Activated CD4-positive, alpha-beta memory T cell treated with anti-CD3 and anti-CD28 coated beads for 36 hours (primary cell): ENCODE results near the gene E2F1. TPM values are rescaled to one million over a fixed set of nuclear protein-coding genes. Genes with fewer than 3 reads are reported as not detected.
A peak's percentile ranks its signal among the peaks of the same experiment; 100 is the strongest.
"Not testable (repeated sequence)": the region's sequence is repeated elsewhere in the genome, so short reads cannot be mapped to it uniquely, and the experiment has no call there.

Experiments
- CTCF ChIA-PET: fragments of 350-600 bp; sonication (Branson Sonifier 250); formaldehyde crosslinking; loops from one replicate; lab custom pipeline; 2021; ENCODE audit warnings: antibody characterized with exemption, inconsistent platforms; lab: Charles Lee
- POLR2A ChIA-PET: fragments of 350-600 bp; sonication (Branson Sonifier 250); formaldehyde crosslinking; loops from one replicate; lab custom pipeline; 2021; ENCODE audit warnings: antibody characterized with exemption; lab: Charles Lee
- DNase-seq: peaks from one replicate; pipeline ENCODE4 v3.0.0-alpha.2; 2020
- H3K27ac Mint-ChIP-seq: one replicate; pipeline ENCODE4 v1.8.0; 2021; ENCODE audit warnings: mixed read lengths
- H3K27me3 Mint-ChIP-seq: one replicate; pipeline ENCODE4 v1.8.0; 2021; ENCODE audit warnings: mixed read lengths
- H3K36me3 Mint-ChIP-seq: one replicate; pipeline ENCODE4 v1.8.0; 2021; ENCODE audit warnings: mixed read lengths
- H3K4me1 Mint-ChIP-seq: one replicate; pipeline ENCODE4 v1.8.0; 2021; ENCODE audit warnings: low read depth, mixed read lengths
- H3K4me3 Mint-ChIP-seq: one replicate; pipeline ENCODE4 v1.8.0; 2021; ENCODE audit warnings: mild to moderate bottlenecking, mixed read lengths
- H3K9me3 Mint-ChIP-seq: one replicate; pipeline ENCODE4 v1.8.0; 2021; ENCODE audit warnings: mixed read lengths
- intact Hi-C: fragments of 100-400 bp; cut with micrococcal nuclease; formaldehyde crosslinking; loops from one replicate; pipeline ENCODE4 v1.15.1; 2023
- total RNA-seq, 2 experiments: library from RNA; stranded (reverse); gene quantifications; one replicate each; pipeline ENCODE4 v1.2.3, GENCODE V29; 2021

E2F1 gene
- total RNA-seq, 2 experiments from 2014 or later, result 66.8 to 67.8 TPM

DNA sequence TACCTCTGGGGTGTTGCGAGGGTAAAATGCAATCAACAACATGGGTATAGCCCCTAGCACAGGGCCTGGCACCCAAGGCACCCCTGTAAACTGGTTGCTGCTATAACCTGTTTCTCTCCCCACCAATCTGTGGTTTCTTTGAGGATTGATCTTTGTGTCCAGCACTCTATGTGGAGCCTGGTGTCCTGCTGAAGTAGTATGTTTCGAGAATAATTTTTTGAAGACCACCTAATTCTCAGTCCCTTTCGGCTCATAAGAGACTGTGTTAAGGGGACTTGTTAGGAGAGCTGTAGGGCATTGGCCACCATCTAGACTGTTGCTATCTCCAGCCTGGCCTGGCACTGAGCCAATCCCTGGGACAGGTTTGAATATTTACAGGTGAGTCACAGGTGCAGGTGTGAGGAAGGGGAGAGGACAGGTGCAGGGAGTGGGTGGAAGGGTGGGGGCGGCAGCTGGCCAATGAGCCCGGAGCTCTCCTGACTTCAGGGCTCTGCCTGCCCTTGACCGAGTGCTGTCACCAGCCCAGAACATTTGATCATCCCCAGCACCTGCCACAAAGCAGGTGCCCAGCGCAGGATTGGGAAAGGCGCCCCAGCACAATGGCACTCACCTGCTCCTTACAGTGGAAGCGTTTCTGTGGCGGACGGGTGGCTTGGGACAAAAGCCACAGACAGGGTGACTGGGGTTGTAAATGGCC lies 32.1 kb downstream of the E2F1 start:
- Mint-ChIP-seq H3K4me1 (peaks cover 42% of the 10 kb centered on the region), H3K4me3 (no peak overlapping the region), H3K36me3 (no peaks in the 10 kb centered on the region), H3K9me3 (no peaks in the 10 kb centered on the region), H3K27me3 (no peaks in the 10 kb centered on the region), H3K27ac (no peak overlapping the region)
- intact Hi-C loops, result loop anchor here (1.0 to 2.0 kb wide), 2 partner anchors 51 to 197 kb away; no protein-coding TSS in a partner anchor
- ChIA-PET POLR2A (interaction anchor here (1.0 to 4.7 kb wide), 3 partner anchors 9 to 209 kb away, joined by 3 to 18 read pairs (median 12); partner anchors contain the start of genes ACTL10 and C20orf144), CTCF (interaction anchor here (0.6 to 2.1 kb wide), 6 partner anchors 9 to 197 kb away, joined by 3 to 14 read pairs (median 6); partner anchors contain the start of genes ACTL10 and C20orf144)
- DNase-seq, result peak; percentile 22

DNA sequence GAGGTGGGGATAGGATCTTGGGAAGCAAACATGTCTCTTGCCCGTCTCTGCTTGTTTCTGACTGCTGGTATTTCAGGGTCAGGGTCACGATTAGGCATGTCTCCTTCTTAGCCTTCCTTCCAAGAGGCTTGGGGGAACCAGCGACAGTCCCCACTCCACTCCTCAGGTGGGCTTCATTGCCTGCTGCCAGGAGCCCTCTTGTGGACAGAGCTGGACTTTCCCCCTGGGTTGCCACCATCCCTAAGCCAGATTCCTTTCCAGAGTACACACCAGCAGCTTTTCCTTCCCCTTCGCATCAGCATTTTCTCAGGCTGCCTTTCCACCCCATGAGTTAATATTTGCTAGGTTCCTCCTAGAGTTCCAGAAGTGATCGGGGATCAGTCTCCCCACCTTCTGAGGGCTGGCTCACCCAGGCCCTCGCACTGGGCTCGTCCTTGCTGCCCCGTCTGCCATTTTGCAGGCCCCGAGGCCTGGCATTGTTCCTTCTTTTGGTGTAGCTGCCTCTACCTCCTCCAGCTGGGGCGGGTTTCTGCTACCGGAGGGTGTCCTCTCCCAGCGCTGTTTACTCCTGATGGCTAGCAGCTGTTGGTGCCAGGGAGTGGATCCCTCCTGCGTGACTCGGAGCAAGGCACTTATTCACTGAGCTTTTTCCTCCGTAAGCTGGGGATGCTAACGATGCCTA lies 32.8 kb downstream of the E2F1 start:
- Mint-ChIP-seq H3K4me1 (peaks cover 47% of the 10 kb centered on the region), H3K27ac (peak overlapping the region; percentile 80), H3K27me3 (no peaks in the 10 kb centered on the region), H3K36me3 (no peaks in the 10 kb centered on the region), H3K4me3 (no peak overlapping the region), H3K9me3 (no peaks in the 10 kb centered on the region)
- intact Hi-C loops, result loop anchor here (1.0 to 2.0 kb wide), 2 partner anchors 51 to 196 kb away; no protein-coding TSS in a partner anchor
- DNase-seq, result peak; percentile 60
- ChIA-PET POLR2A (interaction anchor here (1.0 to 4.7 kb wide), 3 partner anchors 10 to 208 kb away, joined by 3 to 18 read pairs (median 12); partner anchors contain the start of genes ACTL10 and C20orf144), CTCF (interaction anchor here (0.6 to 2.1 kb wide), 6 partner anchors 10 to 196 kb away, joined by 3 to 14 read pairs (median 6); partner anchors contain the start of genes ACTL10 and C20orf144)

DNA sequence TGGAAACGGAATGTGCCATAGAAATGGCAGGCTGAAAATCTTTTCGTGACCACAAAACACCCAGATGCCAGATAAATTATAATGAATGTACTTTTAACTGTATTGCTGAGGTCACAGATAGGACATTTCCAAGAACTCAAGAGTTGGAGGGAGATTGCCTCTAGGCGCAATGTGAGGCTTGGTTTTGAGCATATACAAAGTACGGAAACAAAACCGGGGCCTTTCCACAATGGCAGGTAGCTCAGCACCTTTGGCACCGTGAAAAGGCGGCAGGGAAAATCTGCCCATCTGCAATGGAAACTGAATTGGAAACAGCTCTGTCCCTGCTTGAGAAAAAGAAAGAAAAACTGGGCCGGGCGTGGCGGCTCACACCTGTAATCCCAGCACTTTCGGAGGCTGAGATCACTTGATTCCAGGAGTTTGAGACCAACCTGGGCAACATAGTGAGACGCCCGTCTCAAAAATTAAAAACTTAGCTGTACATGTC lies 34.6 kb downstream of the E2F1 start:
- H3K27ac Mint-ChIP-seq, result peak overlapping the region; percentile 80
- peak; percentile 28 for DNase-seq
- intact Hi-C loops, result loop anchor here (1.0 to 2.0 kb wide), 3 partner anchors 15 to 59 kb away; partner anchors contain the start of gene ACTL10
- ChIA-PET CTCF (interaction anchor here (0.7 to 1.8 kb wide), 4 partner anchors 12 to 191 kb away, joined by 3 to 9 read pairs (median 6); partner anchors contain the start of genes ACTL10 and CBFA2T2), POLR2A (interaction anchor here (2.3 to 4.7 kb wide), 2 partner anchors 12 to 16 kb away, joined by 12 to 18 read pairs; partner anchors contain the start of genes ACTL10 and C20orf144)
- no peak overlapping the region for H3K4me3 Mint-ChIP-seq
- H3K4me1 Mint-ChIP-seq, result peaks cover 59% of the 10 kb centered on the region
- no peaks in the 10 kb centered on the region for H3K9me3 Mint-ChIP-seq
- no peaks in the 10 kb centered on the region for H3K27me3 Mint-ChIP-seq
- no peaks in the 10 kb centered on the region for H3K36me3 Mint-ChIP-seq

DNA sequence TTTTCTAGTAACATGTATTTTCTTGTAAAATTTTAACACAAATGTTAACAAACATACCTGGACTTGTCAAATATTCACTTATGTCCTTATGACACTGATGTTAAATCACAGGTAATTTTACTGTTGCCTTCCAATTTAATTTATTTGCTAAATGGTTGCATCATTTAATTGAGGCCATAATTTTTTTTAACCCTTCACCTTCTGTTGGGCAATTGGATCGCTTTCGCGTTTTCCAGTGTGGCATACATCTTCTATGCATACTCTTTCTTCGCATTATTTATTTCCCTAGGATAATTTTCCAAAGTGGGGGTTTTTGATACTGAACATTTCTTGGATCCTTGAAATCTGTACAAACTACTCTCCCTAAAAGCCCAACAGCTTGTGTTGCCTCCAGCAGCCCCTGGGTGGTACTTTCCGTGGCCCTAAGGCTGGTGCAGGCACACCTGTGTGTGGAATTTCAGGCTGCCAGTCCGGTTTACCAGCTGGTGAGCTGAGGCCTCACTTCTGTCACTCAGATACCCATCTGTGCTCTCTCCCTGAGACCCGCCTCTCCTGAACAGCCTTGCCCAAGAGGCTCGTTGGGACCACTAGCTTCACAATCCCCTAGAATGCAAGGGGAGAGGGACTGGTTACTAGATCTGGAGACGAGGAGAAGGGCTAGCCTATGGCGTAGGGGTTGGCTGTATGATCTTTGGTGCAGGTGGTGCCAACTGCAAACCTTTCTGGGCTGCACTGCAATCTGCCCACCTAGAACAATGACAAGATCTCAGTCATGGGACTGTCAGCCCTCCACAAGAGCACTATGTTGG lies 35.2 kb downstream of the E2F1 start:
- peak; percentile 11 for DNase-seq
- H3K27me3 Mint-ChIP-seq, result no peaks in the 10 kb centered on the region
- intact Hi-C loops, result no loop called here
- H3K27ac Mint-ChIP-seq, result no peak overlapping the region
- ChIA-PET POLR2A (interaction anchor here (0.8 to 4.7 kb wide), 2 partner anchors 12 to 13 kb away, joined by 3 to 18 read pairs; partner anchors contain the start of gene C20orf144), CTCF (interaction anchor here (1.5 to 1.8 kb wide), 3 partner anchors 13 to 191 kb away, joined by 3 to 9 read pairs (median 8); partner anchors contain the start of gene ACTL10)
- no peaks in the 10 kb centered on the region for H3K9me3 Mint-ChIP-seq
- H3K4me1 Mint-ChIP-seq, result peaks cover 59% of the 10 kb centered on the region
- no peak overlapping the region for H3K4me3 Mint-ChIP-seq
- H3K36me3 Mint-ChIP-seq, result peaks cover 2% of the 10 kb centered on the region

DNA sequence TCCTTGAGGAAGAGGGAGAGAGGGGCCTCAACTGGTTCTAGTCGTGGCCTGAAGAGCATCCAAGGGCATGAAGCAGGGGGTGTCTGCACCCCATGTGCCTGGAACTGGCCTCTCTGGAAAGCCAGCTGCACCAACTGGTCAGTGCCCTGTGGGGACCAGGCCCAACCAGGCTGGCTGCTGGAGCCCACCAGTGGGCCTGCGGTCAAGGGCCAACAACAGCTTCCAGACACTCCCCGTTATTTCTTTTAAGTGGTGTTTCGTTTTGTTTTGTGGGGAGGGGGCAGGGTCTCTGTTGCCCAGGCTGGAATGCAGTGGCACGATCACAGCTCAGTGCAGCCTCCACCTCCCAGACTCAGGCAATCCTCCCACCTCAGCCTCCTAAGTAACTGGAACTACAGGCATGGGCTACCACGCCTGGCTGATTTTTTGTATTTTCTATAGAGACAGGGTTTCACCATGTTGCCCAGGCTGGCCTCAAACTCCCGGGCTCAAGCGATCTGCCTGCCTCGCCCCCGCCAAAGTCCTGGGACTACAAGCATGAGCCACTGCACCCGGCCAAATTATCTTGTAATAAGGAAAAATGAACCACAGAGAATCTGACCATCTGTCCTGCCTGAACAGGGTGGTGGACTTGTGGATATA lies 36.0 kb downstream of the E2F1 start:
- Mint-ChIP-seq H3K9me3 (no peaks in the 10 kb centered on the region), H3K36me3 (peaks cover 7% of the 10 kb centered on the region), H3K27me3 (no peaks in the 10 kb centered on the region), H3K4me1 (peaks cover 59% of the 10 kb centered on the region), H3K27ac (no peak overlapping the region), H3K4me3 (no peak overlapping the region)
- intact Hi-C loops, result no loop called here
- no peak for DNase-seq
- ChIA-PET POLR2A (interaction anchor here (0.8 kb wide), 1 partner anchor 14 kb away, joined by 3 read pairs; no protein-coding TSS in a partner anchor), CTCF (interaction anchor here (0.7 kb wide), 1 partner anchor 13 kb away, joined by 3 read pairs; no protein-coding TSS in a partner anchor)

DNA sequence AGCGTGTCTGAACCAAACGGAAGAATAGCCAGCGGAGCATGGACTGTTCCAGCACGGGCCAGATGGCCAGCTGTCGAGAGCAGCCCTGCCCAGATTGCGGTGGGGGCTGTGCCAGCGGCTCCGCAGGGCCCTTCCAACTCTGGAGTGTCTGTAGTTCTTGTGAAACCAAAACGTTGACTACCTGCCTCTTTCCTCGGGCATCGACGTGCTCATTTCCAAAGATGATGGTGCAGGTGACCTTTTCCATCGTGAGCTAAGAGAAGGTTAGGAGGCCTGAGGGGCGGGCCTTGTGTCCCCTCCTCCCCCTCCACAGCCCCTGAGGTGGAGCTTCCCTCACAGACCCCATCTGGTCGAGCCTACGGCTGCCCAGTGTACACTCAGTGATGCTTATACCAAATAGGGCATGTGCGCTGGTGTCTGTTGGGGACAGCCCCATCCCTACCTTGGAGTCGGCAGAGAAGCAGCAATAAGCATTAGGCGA lies 36.9 kb downstream of the E2F1 start:
- Mint-ChIP-seq H3K4me1 (peaks cover 57% of the 10 kb centered on the region), H3K9me3 (no peaks in the 10 kb centered on the region), H3K4me3 (no peak overlapping the region), H3K36me3 (peaks cover 9% of the 10 kb centered on the region), H3K27me3 (no peaks in the 10 kb centered on the region), H3K27ac (no peak overlapping the region)
- peak; percentile 24 for DNase-seq
- ChIA-PET POLR2A (no interaction called here), CTCF (interaction anchor here (0.6 kb wide), 1 partner anchor 204 kb away, joined by 3 read pairs; no protein-coding TSS in a partner anchor)
- intact Hi-C loops, result no loop called here

DNA sequence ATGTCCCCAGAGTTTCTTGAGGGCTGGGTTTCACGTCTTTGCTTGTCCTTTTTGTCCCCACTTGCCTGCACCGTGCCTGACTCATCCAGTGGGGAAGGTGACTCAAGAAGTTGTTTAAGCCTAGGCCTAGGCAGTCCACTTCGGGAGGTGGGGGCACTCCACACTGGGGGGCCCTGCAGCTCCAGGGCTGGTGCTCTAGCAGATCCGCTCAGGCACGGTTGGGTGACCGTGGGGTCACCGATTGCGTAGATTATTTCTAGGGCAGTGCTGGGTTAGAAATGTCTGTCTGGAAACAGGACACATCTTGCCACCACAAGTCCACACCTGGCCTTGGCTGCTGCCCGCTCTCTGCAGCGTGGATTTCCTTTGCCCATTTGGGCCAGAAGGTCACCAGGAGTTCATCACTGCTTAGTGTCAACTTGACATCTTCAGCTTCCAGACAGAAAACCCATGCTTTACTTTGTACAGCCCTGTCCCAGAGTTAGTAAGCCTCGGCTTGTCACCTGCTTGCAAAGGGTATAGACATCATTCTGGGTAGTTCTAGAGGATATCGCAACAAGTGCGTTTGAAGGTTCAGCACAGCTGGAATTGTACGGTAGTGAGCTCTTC lies 37.7 kb downstream of the E2F1 start:
- H3K27ac Mint-ChIP-seq, result no peak overlapping the region
- no peaks in the 10 kb centered on the region for H3K27me3 Mint-ChIP-seq
- H3K9me3 Mint-ChIP-seq, result no peaks in the 10 kb centered on the region
- peaks cover 49% of the 10 kb centered on the region for H3K4me1 Mint-ChIP-seq
- peaks cover 9% of the 10 kb centered on the region for H3K36me3 Mint-ChIP-seq
- no peak overlapping the region for H3K4me3 Mint-ChIP-seq
- peak; percentile 29 for DNase-seq
- ChIA-PET POLR2A (interaction anchor here (1.4 kb wide), 1 partner anchor 14 kb away, joined by 3 read pairs; the partner anchor contains the start of gene C20orf144), CTCF (interaction anchor here (0.6 to 0.9 kb wide), 2 partner anchors 32 to 203 kb away, joined by 3 read pairs; no protein-coding TSS in a partner anchor)
- intact Hi-C loops, result no loop called here

DNA sequence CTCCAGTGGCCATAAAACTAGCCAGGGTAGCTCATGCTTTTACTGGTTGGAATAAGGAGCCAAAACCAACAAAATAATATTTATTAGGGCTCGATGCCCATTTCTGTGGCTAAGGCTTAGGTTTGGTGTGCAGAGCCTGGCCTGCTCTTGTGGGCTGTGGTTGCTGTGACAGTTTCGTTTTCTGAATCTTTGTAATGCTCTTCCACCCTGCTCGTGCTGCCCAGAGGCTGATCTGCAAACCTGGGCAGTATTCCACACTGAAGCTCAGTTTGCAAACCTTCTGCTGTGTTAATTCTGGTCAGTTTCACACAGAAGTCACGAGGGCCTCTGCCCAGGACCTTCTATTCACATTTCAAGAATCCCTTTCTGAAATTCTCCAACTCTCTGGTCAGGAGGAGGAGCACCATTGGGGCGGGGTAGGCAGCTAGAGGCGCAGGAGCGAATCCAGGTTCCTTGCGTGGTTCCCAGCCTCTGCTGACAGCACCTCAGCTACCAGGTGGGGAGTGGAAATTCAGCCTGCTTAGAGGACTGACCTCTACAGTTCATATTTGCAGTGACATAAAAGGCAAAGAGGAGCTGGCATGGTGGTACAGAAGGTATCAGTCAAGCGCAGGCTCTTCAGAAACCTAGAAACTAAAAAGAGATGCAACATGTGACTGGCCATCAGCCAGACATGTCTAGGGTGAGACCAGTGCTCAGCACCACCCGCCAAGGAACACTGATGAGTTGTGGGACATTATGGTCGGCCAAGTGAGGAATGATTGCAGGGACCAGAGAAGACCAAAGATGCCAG lies 38.4 kb downstream of the E2F1 start:
- H3K9me3 Mint-ChIP-seq, result no peaks in the 10 kb centered on the region
- no peaks in the 10 kb centered on the region for H3K27me3 Mint-ChIP-seq
- H3K36me3 Mint-ChIP-seq, result peaks cover 9% of the 10 kb centered on the region
- peaks cover 42% of the 10 kb centered on the region for H3K4me1 Mint-ChIP-seq
- no peak overlapping the region for H3K4me3 Mint-ChIP-seq
- DNase-seq, result peak; percentile 15
- POLR2A ChIA-PET, result interaction anchor here (1.4 kb wide), 1 partner anchor 15 kb away, joined by 3 read pairs; the partner anchor contains the start of gene C20orf144
- CTCF ChIA-PET, result interaction anchor here (0.6 to 0.9 kb wide), 2 partner anchors 19 to 31 kb away, joined by 3 read pairs; partner anchors contain the start of gene ACTL10
- intact Hi-C loops, result no loop called here
- no peak overlapping the region for H3K27ac Mint-ChIP-seq

DNA sequence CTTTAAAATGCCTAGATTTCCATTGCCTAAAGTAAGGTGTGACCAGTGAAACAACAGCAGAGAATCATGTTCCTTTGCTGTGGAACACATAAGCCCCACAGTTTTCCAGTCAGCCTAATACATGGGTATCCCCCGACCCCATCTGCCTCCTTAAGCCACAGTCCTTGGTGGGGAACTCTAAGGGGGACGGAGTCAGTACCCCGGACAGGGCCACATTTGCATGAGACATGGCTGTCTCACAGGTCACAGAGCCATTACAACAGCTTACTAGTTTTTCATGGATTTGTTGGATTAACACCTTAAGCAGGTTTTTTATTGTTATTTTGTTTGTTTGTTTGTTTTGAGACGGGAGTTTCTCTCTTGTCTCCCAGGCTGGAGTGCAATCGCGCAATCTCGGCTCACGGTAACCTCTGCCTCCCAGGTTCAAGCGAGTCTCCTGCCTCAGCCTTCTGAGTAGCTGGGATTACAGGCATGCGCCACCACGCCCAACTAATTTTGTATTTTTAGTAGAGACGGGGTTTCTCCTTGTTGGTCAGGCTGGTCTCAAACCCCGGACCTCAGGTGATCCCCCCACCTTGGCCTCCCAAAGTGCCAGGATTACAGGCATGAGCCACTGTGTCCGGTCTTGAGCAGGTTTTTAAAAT lies 39.1 kb downstream of the E2F1 start:
- intact Hi-C loops, H3K4me3 Mint-ChIP-seq, H3K27ac Mint-ChIP-seq, H3K36me3 Mint-ChIP-seq, H3K27me3 Mint-ChIP-seq, H3K9me3 Mint-ChIP-seq: not testable (repeated sequence)
- peak; percentile 8 for DNase-seq
- CTCF ChIA-PET, result interaction anchor here (0.6 kb wide), 1 partner anchor 20 kb away, joined by 3 read pairs; the partner anchor contains the start of gene ACTL10
- H3K4me1 Mint-ChIP-seq, result peaks cover 35% of the 10 kb centered on the region
- POLR2A ChIA-PET, result interaction anchor here (1.4 kb wide), 1 partner anchor 15 kb away, joined by 3 read pairs; the partner anchor contains the start of gene C20orf144
